ENCODE data around the gene NTRK2.

NTRK2 gene

GRCh38 chr9:84829997-84830696 lies 160.6 kb downstream of the NTRK2 start:
- no peak for TF ChIP-seq TAF1 (IDR thresholded peaks at IDR 0.05; ENCODE audit: borderline replicate concordance, insufficient read depth, low read length)
- no peak for TF ChIP-seq SIN3A (IDR thresholded peaks at IDR 0.05; ENCODE audit: borderline replicate concordance, insufficient read depth, low read length)
- TF ChIP-seq POLR2AphosphoS5 (IDR thresholded peaks at IDR 0.05; ENCODE audit: low read depth, low read length), result no peak
- no peak for TF ChIP-seq FOXP2 (optimal IDR thresholded peaks at IDR 0.05; ENCODE audit: borderline replicate concordance, extremely low read depth, extremely low read length, insufficient read depth)
- no peak for TF ChIP-seq REST (IDR thresholded peaks at IDR 0.05; ENCODE audit: insufficient read depth in 1 of 2, low read depth in 2 of 2, low read length in 2 of 2)

GRCh38 chr9:84831377-84831776 lies 161.8 kb downstream of the NTRK2 start:
- TF ChIP-seq SIN3A (IDR thresholded peaks at IDR 0.05; ENCODE audit: borderline replicate concordance, insufficient read depth, low read length) (no peak), TAF1 (IDR thresholded peaks at IDR 0.05; ENCODE audit: borderline replicate concordance, insufficient read depth, low read length) (no peak), FOXP2 (optimal IDR thresholded peaks at IDR 0.05; ENCODE audit: borderline replicate concordance, extremely low read depth, extremely low read length, insufficient read depth) (no peak)

GRCh38 chr9:84832453-84832852 lies 162.9 kb downstream of the NTRK2 start:
- TF ChIP-seq SIN3A (IDR thresholded peaks at IDR 0.05; ENCODE audit: borderline replicate concordance, insufficient read depth, low read length) (no peak), REST (IDR thresholded peaks at IDR 0.05; ENCODE audit: insufficient read depth in 1 of 2, low read depth in 2 of 2, low read length in 2 of 2) (no peak), POLR2AphosphoS5 (IDR thresholded peaks at IDR 0.05; ENCODE audit: low read depth, low read length) (no peak), TAF1 (IDR thresholded peaks at IDR 0.05; ENCODE audit: borderline replicate concordance, insufficient read depth, low read length) (no peak), FOXP2 (optimal IDR thresholded peaks at IDR 0.05; ENCODE audit: borderline replicate concordance, extremely low read depth, extremely low read length, insufficient read depth) (no peak)

GRCh38 chr9:84834426-84834825 lies 164.9 kb downstream of the NTRK2 start:
- no peak for TF ChIP-seq SIN3A (IDR thresholded peaks at IDR 0.05; ENCODE audit: borderline replicate concordance, insufficient read depth, low read length)
- no peak for TF ChIP-seq TAF1 (IDR thresholded peaks at IDR 0.05; ENCODE audit: borderline replicate concordance, insufficient read depth, low read length)
- TF ChIP-seq POLR2AphosphoS5 (IDR thresholded peaks at IDR 0.05; ENCODE audit: low read depth, low read length), result no peak
- TF ChIP-seq FOXP2 (optimal IDR thresholded peaks at IDR 0.05; ENCODE audit: borderline replicate concordance, extremely low read depth, extremely low read length, insufficient read depth), result no peak
- TF ChIP-seq REST (IDR thresholded peaks at IDR 0.05; ENCODE audit: insufficient read depth in 1 of 2, low read depth in 2 of 2, low read length in 2 of 2), result no peak

GRCh38 chr9:84835745-84836144 lies 166.2 kb downstream of the NTRK2 start:
- TF ChIP-seq SIN3A (IDR thresholded peaks at IDR 0.05; ENCODE audit: borderline replicate concordance, insufficient read depth, low read length) (no peak), REST (IDR thresholded peaks at IDR 0.05; ENCODE audit: insufficient read depth in 1 of 2, low read depth in 2 of 2, low read length in 2 of 2) (no peak), FOXP2 (optimal IDR thresholded peaks at IDR 0.05; ENCODE audit: borderline replicate concordance, extremely low read depth, extremely low read length, insufficient read depth) (no peak), POLR2AphosphoS5 (IDR thresholded peaks at IDR 0.05; ENCODE audit: low read depth, low read length) (no peak), TAF1 (IDR thresholded peaks at IDR 0.05; ENCODE audit: borderline replicate concordance, insufficient read depth, low read length) (no peak)

Measured in PFSK-1 (cell line).